Glutamatergic neuron (in vitro differentiated cells): ENCODE data around the gene PLEKHA6. TPM values are rescaled to one million over a fixed set of nuclear protein-coding genes. Genes with fewer than 3 reads are reported as not detected.

Experiments used
- DNase-seq: peaks from one replicate; pipeline ENCODE4 v3.0.0; 2022
- H3K27ac Mint-ChIP-seq: one replicate; pipeline ENCODE4 v1.8.0; 2020; ENCODE audit warnings: mild to moderate bottlenecking, mixed read lengths, inconsistent platforms; ENCODE audit not compliant: unreplicated experiment
- H3K27me3 Mint-ChIP-seq: one replicate; pipeline ENCODE4 v1.8.0; 2020; ENCODE audit warnings: mild to moderate bottlenecking, moderate library complexity, mixed read lengths, inconsistent platforms; ENCODE audit not compliant: unreplicated experiment
- H3K36me3 Mint-ChIP-seq: one replicate; pipeline ENCODE4 v1.8.0; 2020; ENCODE audit warnings: mild to moderate bottlenecking, mixed read lengths, inconsistent platforms; ENCODE audit not compliant: unreplicated experiment
- H3K4me1 Mint-ChIP-seq: one replicate; pipeline ENCODE4 v1.8.0; 2020; ENCODE audit warnings: mild to moderate bottlenecking, low read depth, mixed read lengths, inconsistent platforms; ENCODE audit not compliant: unreplicated experiment
- H3K4me3 Mint-ChIP-seq: one replicate; pipeline ENCODE4 v1.8.0; 2020; ENCODE audit warnings: mild to moderate bottlenecking, mixed read lengths, inconsistent platforms; ENCODE audit not compliant: unreplicated experiment
- H3K9me3 Mint-ChIP-seq: one replicate; pipeline ENCODE4 v1.8.0; 2020; ENCODE audit warnings: mild to moderate bottlenecking, moderate library complexity, mixed read lengths, inconsistent platforms; ENCODE audit not compliant: unreplicated experiment
- CTCF ChIP-seq: fragments of 200-600 bp; sonication (generic); IDR thresholded peaks from one replicate; pipeline ENCODE4 v1.5.0; 2021; ENCODE audit not compliant: partially characterized antibody, unreplicated experiment
- total RNA-seq: library from RNA; stranded (reverse); fragmentation: NEBNext Ultra II Directional; extraction: Animal tissue kit (Norgen Biotek cat#: 25700); gene quantifications from one replicate; pipeline ENCODE4 v1.2.1, GENCODE V29; 2021; ENCODE audit not compliant: unreplicated experiment

Gene PLEKHA6
- total RNA-seq, 1 donor from 2014 or later: 72.7 TPM

GRCh38 chr1:204222006-204222763 is 137.5 kb downstream of the PLEKHA6 start:
- Mint-ChIP-seq H3K4me3 (no peak overlapping the region), H3K9me3 (no peaks in the 10 kb centered on the region), H3K36me3 (peaks cover 3% of the 10 kb centered on the region), H3K4me1 (peaks cover 17% of the 10 kb centered on the region), H3K27ac (no peak overlapping the region), H3K27me3 (peaks cover 2% of the 10 kb centered on the region)
- DNase-seq: no peak
- no peak for TF ChIP-seq CTCF

GRCh38 chr1:204221271-204221670 is 138.5 kb downstream of the PLEKHA6 start:
- peaks cover 2% of the 10 kb centered on the region for H3K27me3 Mint-ChIP-seq
- no peaks in the 10 kb centered on the region for H3K9me3 Mint-ChIP-seq
- peaks cover 17% of the 10 kb centered on the region for H3K4me1 Mint-ChIP-seq
- no peak for DNase-seq
- no peak overlapping the region for H3K4me3 Mint-ChIP-seq
- H3K36me3 Mint-ChIP-seq: no peaks in the 10 kb centered on the region
- no peak overlapping the region for H3K27ac Mint-ChIP-seq
- no peak for TF ChIP-seq CTCF

GRCh38 chr1:204219971-204220616 is 139.6 kb downstream of the PLEKHA6 start:
- H3K4me1 Mint-ChIP-seq: peaks cover 17% of the 10 kb centered on the region
- no peaks in the 10 kb centered on the region for H3K36me3 Mint-ChIP-seq
- DNase-seq: peak; percentile 32
- H3K27me3 Mint-ChIP-seq: peaks cover 2% of the 10 kb centered on the region
- peaks cover 3% of the 10 kb centered on the region for H3K9me3 Mint-ChIP-seq
- TF ChIP-seq CTCF: no peak
- no peak overlapping the region for H3K27ac Mint-ChIP-seq
- no peak overlapping the region for H3K4me3 Mint-ChIP-seq

- Mint-ChIP-seq H3K9me3 (peaks cover 3% of the 10 kb centered on the region), H3K4me1 (peaks cover 18% of the 10 kb centered on the region), H3K4me3 (no peak overlapping the region), H3K27me3 (peaks cover 4% of the 10 kb centered on the region), H3K27ac (no peak overlapping the region), H3K36me3 (no peaks in the 10 kb centered on the region)
- no peak for DNase-seq
- no peak for TF ChIP-seq CTCF
These were observed 141.2 kb downstream of the PLEKHA6 start for GRCh38 chr1:204218552-204218951.

- peaks cover 3% of the 10 kb centered on the region for H3K9me3 Mint-ChIP-seq
- H3K4me3 Mint-ChIP-seq: no peak overlapping the region
- peaks cover 12% of the 10 kb centered on the region for H3K4me1 Mint-ChIP-seq
- H3K27ac Mint-ChIP-seq: no peak overlapping the region
- TF ChIP-seq CTCF: no peak
- peaks cover 4% of the 10 kb centered on the region for H3K27me3 Mint-ChIP-seq
- DNase-seq: no peak
- H3K36me3 Mint-ChIP-seq: no peaks in the 10 kb centered on the region
These were observed 142.1 kb downstream of the PLEKHA6 start for GRCh38 chr1:204217648-204218000.
